IPS-NIHi11 (cell line): ENCODE results near the gene AKR1A1.
A peak's percentile ranks its signal among the peaks of the same experiment; 100 is the strongest.
"Not testable (repeated sequence)": the region's sequence is repeated elsewhere in the genome, so short reads cannot be mapped to it uniquely, and the experiment has no call there.

Source experiments
- DNase-seq: peaks from one replicate; pipeline ENCODE4 v3.0.0; 2012; ENCODE audit warnings: mixed read lengths, low spot score

AKR1A1 gene

GRCh38 chr1:45569962-45570581 lies 19.4 kb downstream of the AKR1A1 start:
- peak; percentile 73 for DNase-seq

GRCh38 chr1:45570631-45571030 lies 20.0 kb downstream of the AKR1A1 start:
- no peak for DNase-seq

GRCh38 chr1:45573231-45573804 lies 22.7 kb downstream of the AKR1A1 start:
- DNase-seq = no peak

- no peak for DNase-seq
Measured at GRCh38 chr1:45574105-45574626, 23.5 kb downstream of the AKR1A1 start.

GRCh38 chr1:45583264-45583665 lies 32.6 kb downstream of the AKR1A1 start:
- DNase-seq = peak; percentile 99

GRCh38 chr1:45583666-45584350 lies 33.2 kb downstream of the AKR1A1 start, which contains the start of gene NASP:
NASP (plus strand) TSS chr1:45584041; CDS start chr1:45584147, 106 bp downstream.
- DNase-seq = peak; percentile 86

- peak; percentile 93 for DNase-seq
Measured at GRCh38 chr1:45584351-45585109, 33.9 kb downstream of the AKR1A1 start.

- no peak for DNase-seq
Measured at GRCh38 chr1:45585110-45585426, 34.4 kb downstream of the AKR1A1 start.

GRCh38 chr1:45585496-45586075 lies 35.0 kb downstream of the AKR1A1 start:
- no peak for DNase-seq

- no peak for DNase-seq
Measured at GRCh38 chr1:45586769-45587168, 36.1 kb downstream of the AKR1A1 start.

- no peak for DNase-seq
Measured at GRCh38 chr1:45589861-45590260, 39.2 kb downstream of the AKR1A1 start.

GRCh38 chr1:45594412-45594811 lies 43.8 kb downstream of the AKR1A1 start:
- no peak for DNase-seq

GRCh38 chr1:45596765-45597164 lies 46.1 kb downstream of the AKR1A1 start:
- DNase-seq = not testable (repeated sequence)

- DNase-seq = no peak
Measured at GRCh38 chr1:45604239-45604638, 53.6 kb downstream of the AKR1A1 start.

- no peak for DNase-seq
Measured at GRCh38 chr1:45607404-45608074, 56.9 kb downstream of the AKR1A1 start.

- no peak for DNase-seq
Measured at GRCh38 chr1:45608175-45609156, 57.8 kb downstream of the AKR1A1 start.

GRCh38 chr1:45610589-45611226 lies 60.1 kb downstream of the AKR1A1 start:
- DNase-seq = no peak

- DNase-seq = no peak
Measured at GRCh38 chr1:45612941-45613579, 62.4 kb downstream of the AKR1A1 start.

GRCh38 chr1:45615885-45616284 lies 65.3 kb downstream of the AKR1A1 start:
- DNase-seq = no peak
